Gastroesophageal sphincter (tissue), 4 donors: Measurements from ENCODE around the gene PARG. TPM values are rescaled to one million over a fixed set of nuclear protein-coding genes. Genes with fewer than 3 reads are reported as not detected.

Experiments used
- ATAC-seq: fragments of 150-250 bp; one replicate; pipeline ENCODE4 v1.9.1; 2016; ENCODE audit warnings: mild to moderate bottlenecking, moderate library complexity
- H3K27ac ChIP-seq, 4 donors: fragments of 200-600 bp; sonication (generic) in 3 of 4; 1 replicate in 3 of 4; 2 replicates in 1 of 4; pipeline ENCODE4 v1.5.1; 2016 to 2019
- H3K27me3 ChIP-seq: fragments of 200-600 bp; sonication (generic); one replicate; pipeline ENCODE4 v1.5.1; 2019
- H3K36me3 ChIP-seq, 2 donors: fragments of 200-600 bp; sonication (generic); one replicate each; pipeline ENCODE4 v1.5.1; 2019; ENCODE audit warnings: control low read depth in 1 of 2
- H3K4me1 ChIP-seq, 3 donors: fragments of 200-600 bp; sonication (generic); 1 replicate in 2 of 3; 2 replicates in 1 of 3; pipeline ENCODE4 v1.5.1; 2016 to 2019; ENCODE audit warnings: control low read depth in 2 of 3
- H3K4me3 ChIP-seq, 2 donors: fragments of 200-600 bp; sonication (generic); one replicate each; pipeline ENCODE4 v1.5.1; 2019; ENCODE audit warnings: mild to moderate bottlenecking in 1 of 2, moderate library complexity in 1 of 2
- H3K9me3 ChIP-seq, 3 donors: fragments of 200-600 bp; sonication (generic); one replicate each; pipeline ENCODE4 v1.5.1; 2017 to 2019; ENCODE audit warnings: control low read depth in 2 of 3
- EP300 ChIP-seq: sonication (generic); formaldehyde crosslinking; IDR thresholded peaks from one replicate; pipeline ENCODE4 v1.6.1; 2017; ENCODE audit warnings: antibody characterized with exemption, mild to moderate bottlenecking
- POLR2A ChIP-seq, 2 donors: fragments of 450-650 bp; IDR thresholded peaks; one replicate each; pipeline ENCODE4 v1.6.1; 2017; ENCODE audit warnings: antibody characterized with exemption in 2 of 2, mild to moderate bottlenecking in 2 of 2, moderate library complexity in 1 of 2
- POLR2AphosphoS5 ChIP-seq: sonication (generic); formaldehyde crosslinking; IDR thresholded peaks from one replicate; pipeline ENCODE4 v1.6.1; 2017; ENCODE audit warnings: antibody characterized with exemption
- WGBS, 2 donors: methylation state at CpG; one replicate each; pipeline ENCODE4 v1.1.5; 2018; ENCODE audit warnings: low coverage in 1 of 2; 5-methylcytosine and 5-hydroxymethylcytosine counted together
- total RNA-seq, 4 donors: library from RNA; depleted of rRNA; stranded (reverse); fragments of >200 nt; gene quantifications; one replicate each; pipeline ENCODE4 v1.1.0, GENCODE V29; 2016
- TF ChIP-seq, protein P1 (sequence below), 4 experiments: fragments of 200-600 bp in 2 of 4; fragments of 450-650 bp in 2 of 4; sonication (generic) in 1 of 4; IDR thresholded peaks; one replicate each; pipeline ENCODE4 v1.5.1; 2017 to 2019; ENCODE audit warnings: antibody characterized with exemption in 4 of 4, mild to moderate bottlenecking in 2 of 4, moderate library complexity in 2 of 4

Gene PARG
- total RNA-seq, 4 donors from 2014 or later = 24.7 to 47.6 (median 29.0) TPM

DNA sequence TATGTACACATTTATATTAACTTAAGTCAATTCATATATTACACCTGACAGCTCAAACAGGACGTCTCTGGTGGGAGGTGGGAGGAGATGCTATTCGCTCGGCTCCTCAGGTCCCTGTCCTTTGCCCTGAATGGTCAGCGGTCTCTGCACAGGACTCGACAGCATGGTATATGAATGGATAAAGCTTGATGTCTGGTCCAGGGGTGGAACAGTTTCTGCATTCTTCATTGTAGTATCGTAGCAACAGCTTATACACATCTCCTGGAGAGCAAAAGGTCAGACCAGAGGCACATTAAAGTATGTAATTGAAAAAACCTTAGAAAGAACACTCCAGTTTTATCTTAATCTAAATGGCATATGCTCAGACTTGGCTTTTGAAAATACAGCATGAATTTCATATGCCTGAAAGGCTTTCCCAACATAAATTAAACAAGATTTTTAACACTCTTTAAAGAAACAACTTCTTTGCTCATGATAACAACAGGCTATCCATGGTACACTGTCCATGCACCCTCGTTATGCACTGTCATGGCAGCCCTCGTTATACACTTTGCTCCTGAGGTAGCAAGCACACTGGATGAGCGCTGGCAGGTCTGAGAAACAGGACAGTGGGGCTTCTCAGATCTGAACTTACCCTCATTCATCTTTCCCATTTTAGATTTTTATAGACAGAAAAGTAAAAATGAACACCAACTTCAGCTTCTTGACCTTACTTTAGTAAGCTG lies 122.4 kb downstream of the PARG start:
- no peak for ATAC-seq
- 66 to 79% methylated on average over 9 of the region's 9 CpGs for WGBS, 2 donors
- H3K27ac ChIP-seq = no peak overlapping the region

DNA sequence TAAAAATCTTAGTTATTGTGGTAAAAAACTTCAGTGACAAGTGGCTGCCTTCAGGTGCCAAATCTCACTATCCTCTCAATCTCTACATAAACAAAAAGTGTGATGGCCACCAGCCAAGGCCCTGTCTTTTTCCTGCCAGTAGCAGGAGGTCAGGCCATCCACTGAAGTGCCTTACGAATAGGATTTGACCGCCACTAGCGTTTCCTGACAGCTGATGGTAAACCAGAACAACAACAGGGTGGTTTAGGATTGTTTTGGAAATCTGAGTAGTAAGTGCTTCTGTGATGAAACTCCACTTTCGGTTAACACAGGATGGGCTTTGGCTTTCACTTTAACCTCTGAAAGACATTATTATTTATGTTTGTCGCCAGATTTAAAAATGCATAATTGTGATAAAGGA lies 124.0 kb downstream of the PARG start:
- Histone ChIP-seq H3K27me3 (no peaks in the 10 kb centered on the region), H3K36me3 (peaks cover 0 to 73% of the 10 kb centered on the region in 2 donors), H3K27ac (no peak overlapping the region), H3K4me1 (no peaks in the 10 kb centered on the region), H3K4me3 (no peak overlapping the region), H3K9me3 (no peaks in the 10 kb centered on the region)
- no peak for ATAC-seq
- 82% methylated on average over 5 of the region's 5 CpGs for WGBS, 2 donors
- TF ChIP-seq, protein P1, sequence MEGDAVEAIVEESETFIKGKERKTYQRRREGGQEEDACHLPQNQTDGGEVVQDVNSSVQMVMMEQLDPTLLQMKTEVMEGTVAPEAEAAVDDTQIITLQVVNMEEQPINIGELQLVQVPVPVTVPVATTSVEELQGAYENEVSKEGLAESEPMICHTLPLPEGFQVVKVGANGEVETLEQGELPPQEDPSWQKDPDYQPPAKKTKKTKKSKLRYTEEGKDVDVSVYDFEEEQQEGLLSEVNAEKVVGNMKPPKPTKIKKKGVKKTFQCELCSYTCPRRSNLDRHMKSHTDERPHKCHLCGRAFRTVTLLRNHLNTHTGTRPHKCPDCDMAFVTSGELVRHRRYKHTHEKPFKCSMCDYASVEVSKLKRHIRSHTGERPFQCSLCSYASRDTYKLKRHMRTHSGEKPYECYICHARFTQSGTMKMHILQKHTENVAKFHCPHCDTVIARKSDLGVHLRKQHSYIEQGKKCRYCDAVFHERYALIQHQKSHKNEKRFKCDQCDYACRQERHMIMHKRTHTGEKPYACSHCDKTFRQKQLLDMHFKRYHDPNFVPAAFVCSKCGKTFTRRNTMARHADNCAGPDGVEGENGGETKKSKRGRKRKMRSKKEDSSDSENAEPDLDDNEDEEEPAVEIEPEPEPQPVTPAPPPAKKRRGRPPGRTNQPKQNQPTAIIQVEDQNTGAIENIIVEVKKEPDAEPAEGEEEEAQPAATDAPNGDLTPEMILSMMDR (IDR thresholded peaks at IDR 0.05) = no peak
- no peak for TF ChIP-seq POLR2AphosphoS5
- TF ChIP-seq POLR2A (IDR thresholded peaks at IDR 0.05) = no peak
- TF ChIP-seq EP300 = no peak

More for the DNA sequence above, 122.4 kb downstream of the PARG start:
- Histone ChIP-seq H3K4me1 (no peaks in the 10 kb centered on the region), H3K36me3 (peaks cover 0 to 73% of the 10 kb centered on the region in 2 donors), H3K9me3 (no peaks in the 10 kb centered on the region), H3K27me3 (no peaks in the 10 kb centered on the region), H3K4me3 (no peak overlapping the region)
- TF ChIP-seq EP300 = no peak

DNA sequence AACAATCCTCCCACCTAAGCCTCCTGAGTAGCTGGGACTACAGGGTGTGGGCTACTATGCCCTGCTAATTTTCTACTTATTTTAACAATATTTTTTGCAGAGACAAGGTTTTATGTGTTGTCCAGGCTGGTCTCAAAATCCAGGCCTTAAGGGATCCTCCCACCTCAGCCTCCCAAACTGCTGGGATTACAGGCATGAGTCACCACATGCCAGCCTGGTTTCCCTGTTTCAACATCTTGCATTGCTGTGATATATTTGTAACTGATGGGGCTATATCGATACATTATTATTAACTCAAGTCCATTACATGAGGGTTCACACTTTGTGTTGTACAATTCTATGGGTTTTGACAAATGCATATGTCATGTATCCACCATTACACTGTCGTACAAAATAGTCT lies 137.8 kb downstream of the PARG start:
- H3K27ac ChIP-seq = no peak overlapping the region
- ATAC-seq = no peak
- no peak overlapping the region for H3K4me3 ChIP-seq
- WGBS, 2 donors = 80 to 89% methylated on average over 1 to 2 of the region's 2 CpGs
- no peaks in the 10 kb centered on the region for H3K4me1 ChIP-seq
- H3K9me3 ChIP-seq = peaks cover 0 to 15% (median 0%) of the 10 kb centered on the region in 3 donors
- H3K27me3 ChIP-seq = no peaks in the 10 kb centered on the region
- H3K36me3 ChIP-seq = no peaks in the 10 kb centered on the region
- no peak for TF ChIP-seq EP300
- TF ChIP-seq, protein P1 (IDR thresholded peaks at IDR 0.05) = no peak
- no peak for TF ChIP-seq POLR2A (IDR thresholded peaks at IDR 0.05)
- TF ChIP-seq POLR2AphosphoS5 = no peak

DNA sequence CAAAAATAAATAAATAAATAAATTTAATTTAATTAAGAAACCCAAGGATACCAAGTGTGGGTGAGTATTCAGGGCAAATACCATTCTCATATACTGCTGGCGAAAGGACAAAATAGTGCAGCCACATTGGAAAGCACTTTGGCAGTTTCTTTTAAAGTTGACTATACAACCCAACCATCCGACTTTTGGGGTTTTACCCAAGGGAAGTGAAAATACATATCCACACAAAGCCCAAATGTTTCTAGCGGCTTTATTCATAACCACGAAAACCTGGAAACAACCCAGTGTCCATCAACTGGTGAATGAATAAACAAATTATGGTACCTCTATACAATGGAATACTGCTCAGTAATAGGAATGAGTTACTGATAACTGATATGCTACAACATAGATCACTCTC lies 143.6 kb downstream of the PARG start:
- no peak overlapping the region for H3K4me3 ChIP-seq
- H3K27me3 ChIP-seq = no peaks in the 10 kb centered on the region
- H3K36me3 ChIP-seq = no peaks in the 10 kb centered on the region
- no peak for ATAC-seq
- H3K4me1 ChIP-seq = no peaks in the 10 kb centered on the region
- H3K9me3 ChIP-seq = no peaks in the 10 kb centered on the region
- H3K27ac ChIP-seq = no peak overlapping the region
- 84 to 90% methylated on average over 4 of the region's 4 CpGs for WGBS, 2 donors
- TF ChIP-seq, protein P1 (IDR thresholded peaks at IDR 0.05) = no peak
- TF ChIP-seq POLR2AphosphoS5 (no peak), EP300 (no peak), POLR2A (IDR thresholded peaks at IDR 0.05) (no peak)

DNA sequence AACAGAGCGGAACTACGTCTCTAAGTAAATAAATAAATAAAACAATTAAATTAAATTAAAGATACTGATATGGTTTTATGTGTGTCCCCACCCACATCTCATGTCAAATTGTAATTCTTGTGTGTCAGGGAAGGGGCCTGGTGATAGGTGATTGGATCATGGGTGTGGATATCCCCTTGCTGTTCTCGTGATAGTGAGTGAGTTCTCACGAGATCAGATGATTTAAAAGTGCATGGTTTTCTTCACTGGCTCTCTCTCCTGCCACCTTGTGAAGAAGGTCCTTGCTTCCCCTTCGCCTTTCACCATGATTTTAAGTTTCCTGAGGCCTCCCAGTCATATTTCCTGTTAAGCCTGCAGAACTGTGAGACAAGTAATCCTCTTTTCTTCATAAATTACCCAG lies 150.7 kb downstream of the PARG start:
- Histone ChIP-seq H3K36me3 (no peaks in the 10 kb centered on the region), H3K4me1 (no peaks in the 10 kb centered on the region), H3K27ac (no peak overlapping the region), H3K9me3 (no peaks in the 10 kb centered on the region), H3K27me3 (no peaks in the 10 kb centered on the region), H3K4me3 (no peak overlapping the region)
- 58 to 71% methylated on average over 3 to 5 of the region's 5 CpGs for WGBS, 2 donors
- ATAC-seq = no peak
- TF ChIP-seq POLR2A (IDR thresholded peaks at IDR 0.05) = no peak
- TF ChIP-seq EP300 = no peak
- TF ChIP-seq POLR2AphosphoS5 = no peak
- TF ChIP-seq, protein P1 (IDR thresholded peaks at IDR 0.05) = no peak
